Upper lobe of left lung (tissue), 4 donors: ENCODE results near the gene CYP27C1.

Experiments
- CTCF ChIP-seq, 6 experiments: fragments of 450-650 bp in 4 of 6; fragments of 200-600 bp in 2 of 6; sonication (generic) in 2 of 6; IDR thresholded peaks; one replicate each; pipeline ENCODE4 v1.5.1; 2016 to 2019; ENCODE audit warnings: antibody characterized with exemption in 6 of 6
- EP300 ChIP-seq, 4 donors: sonication (generic); formaldehyde crosslinking; IDR thresholded peaks; one replicate each; pipeline ENCODE4 v1.5.1; 2017; ENCODE audit warnings: antibody characterized with exemption in 4 of 4, control low read depth in 2 of 4

GRCh38 chr2:127157651-127158485 lies 62.2 kb downstream of the CYP27C1 start:
- TF ChIP-seq EP300 (IDR thresholded peaks at IDR 0.05) (no peak), CTCF (IDR thresholded peaks at IDR 0.05) (no peak)
